ENCODE results near the gene GLRX2.
"Not testable (repeated sequence)": the region's sequence is repeated elsewhere in the genome, so short reads cannot be mapped to it uniquely, and the experiment has no call there.

GLRX2 gene

DNA sequence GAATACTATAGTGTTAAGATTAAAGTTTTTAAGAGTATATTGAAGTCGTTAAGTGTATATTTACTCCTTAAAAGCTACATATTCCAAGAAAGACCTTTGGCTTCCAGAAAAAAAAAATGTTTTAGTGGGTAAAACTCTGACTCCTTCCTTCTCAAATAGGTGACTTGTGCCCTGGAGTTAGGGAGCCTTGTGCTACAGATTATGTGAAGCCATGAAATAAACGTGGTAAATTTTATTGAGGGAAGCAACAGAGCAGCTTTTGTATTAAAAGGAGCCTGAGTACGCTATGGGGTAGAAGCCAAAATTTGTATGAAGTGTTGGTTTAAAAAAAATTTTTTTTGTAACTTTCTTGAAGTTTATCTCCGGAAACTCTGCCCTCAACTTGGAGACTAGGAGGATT, 44.8 kb downstream of the GLRX2 start:
- DNase-seq, result no peak

DNA sequence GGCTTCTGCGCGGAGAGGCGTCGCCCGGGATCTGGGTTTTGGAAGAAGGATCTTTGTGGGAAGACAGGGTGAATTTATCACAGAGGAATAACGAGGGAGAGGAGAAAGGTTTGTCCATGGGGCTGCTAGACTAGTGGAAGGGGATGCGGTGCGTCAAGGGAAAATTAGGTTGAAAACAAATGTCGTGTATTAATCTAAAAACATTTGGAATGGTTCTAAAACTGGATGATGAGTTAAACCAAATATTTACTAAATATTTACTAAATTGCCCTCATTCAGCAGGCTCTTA, 45.2 kb downstream of the GLRX2 start:
- no peak for DNase-seq

DNA sequence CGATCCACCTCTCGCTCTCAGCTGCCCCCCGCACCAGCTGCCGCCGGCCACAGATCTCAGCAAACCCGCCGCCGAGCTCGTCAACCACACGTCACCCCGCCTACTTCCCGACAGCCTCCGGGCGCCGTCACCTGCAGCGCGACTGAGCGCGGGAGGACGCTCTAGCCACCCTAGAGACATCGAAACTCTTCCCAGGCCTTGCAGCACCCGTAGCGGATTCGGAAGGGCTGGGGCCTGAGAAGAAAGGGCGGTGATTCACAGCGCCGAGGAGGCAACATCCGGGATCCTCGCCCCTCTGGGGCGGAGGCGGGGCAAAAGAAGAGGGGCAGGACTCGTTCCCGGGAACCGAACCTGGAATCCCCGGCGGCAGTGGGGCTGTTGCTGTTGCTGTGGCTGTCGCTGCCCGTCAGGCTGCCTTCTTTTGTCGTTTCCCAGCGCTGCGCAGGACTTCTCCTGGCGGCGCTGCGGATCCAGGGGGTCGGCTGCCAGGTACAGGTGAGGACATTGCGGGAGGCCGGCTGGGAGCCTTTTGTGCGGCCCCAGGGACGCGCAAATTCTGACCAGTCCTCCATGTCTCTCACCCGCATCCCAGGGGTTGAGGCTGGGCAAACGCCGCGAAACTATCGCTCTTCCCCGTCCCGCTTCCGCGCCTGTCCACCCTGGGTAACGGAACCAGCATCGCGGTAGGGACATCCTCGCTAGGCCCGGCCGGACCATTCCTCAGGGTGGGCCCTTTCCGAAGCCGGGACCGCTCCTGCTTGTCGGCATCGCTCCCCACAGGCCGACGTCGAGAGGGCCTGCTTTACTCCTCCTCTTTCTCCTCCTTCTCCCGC, 45.7 kb downstream of the GLRX2 start, which contains the start of the genes RO60 and UCHL5:
Gene RO60 (plus strand): TSS at position 331 of the 833 bp plus-strand sequence. CDS start 9,443 bp downstream, outside the sequence.
Gene UCHL5 (minus strand): TSS at position 79 of the 833 bp plus-strand sequence. CDS start 100 bp downstream, outside the sequence.
- DNase-seq, result peak; percentile 80

DNA sequence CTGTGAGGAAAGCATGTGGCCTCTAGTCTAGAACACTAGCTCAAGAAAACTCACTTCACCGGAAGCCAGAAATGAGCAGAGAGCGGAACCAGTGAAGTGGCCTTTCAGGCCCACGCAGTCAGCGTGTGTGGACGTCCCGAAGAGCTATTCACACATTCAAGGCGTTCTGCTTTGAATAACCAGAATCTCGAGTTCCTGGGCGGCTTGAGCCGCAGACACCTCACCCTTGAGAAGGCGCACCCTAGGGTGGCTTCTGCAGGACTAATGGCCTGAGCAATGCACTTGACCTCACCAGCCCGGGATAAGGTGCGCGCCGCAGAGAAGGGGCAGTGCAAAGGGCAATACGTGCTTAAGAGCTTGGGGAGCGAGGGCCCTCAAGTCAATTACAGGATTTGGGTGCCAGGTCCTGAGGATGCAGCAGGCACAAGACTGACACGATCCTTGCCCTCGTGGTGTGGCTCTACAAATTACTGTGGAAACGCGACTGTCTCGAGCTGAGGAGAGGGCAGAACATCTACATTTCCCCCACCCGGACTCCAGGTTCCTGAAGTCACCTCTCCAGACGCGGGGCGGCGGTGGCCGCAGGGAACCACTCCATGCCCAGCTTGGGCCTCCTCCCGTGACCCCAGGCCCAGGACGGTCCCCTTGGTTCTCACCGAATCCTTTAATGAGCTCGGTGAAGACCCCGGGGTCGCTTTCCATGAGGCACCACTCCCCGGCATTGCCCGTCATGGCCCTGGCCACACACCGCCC, 46.5 kb downstream of the GLRX2 start:
- DNase-seq, result no peak

DNA sequence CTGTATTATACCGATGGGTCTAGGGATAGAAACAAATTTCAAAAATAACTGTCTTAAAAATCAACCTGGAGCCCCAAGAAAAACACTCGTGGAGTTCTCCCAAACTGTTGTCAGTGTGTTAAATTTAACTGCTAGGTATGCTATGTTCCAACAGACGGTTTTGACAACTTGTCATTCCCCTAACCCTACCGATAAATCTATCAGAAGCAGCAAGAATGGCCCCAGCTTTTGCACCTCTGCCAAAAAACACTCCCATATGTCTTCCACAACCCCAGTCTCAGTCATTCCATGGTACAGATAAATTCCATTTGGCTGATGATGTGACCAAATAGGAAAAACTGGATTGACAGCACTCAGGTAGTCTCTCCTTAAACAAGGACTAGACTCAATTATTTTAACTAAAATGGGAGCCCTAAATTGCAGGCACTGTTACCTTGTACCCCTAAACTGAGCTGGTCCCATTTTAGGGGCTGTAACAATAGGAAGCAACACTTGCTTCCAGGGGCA, 51.0 kb downstream of the GLRX2 start:
- DNase-seq, result no peak

DNA sequence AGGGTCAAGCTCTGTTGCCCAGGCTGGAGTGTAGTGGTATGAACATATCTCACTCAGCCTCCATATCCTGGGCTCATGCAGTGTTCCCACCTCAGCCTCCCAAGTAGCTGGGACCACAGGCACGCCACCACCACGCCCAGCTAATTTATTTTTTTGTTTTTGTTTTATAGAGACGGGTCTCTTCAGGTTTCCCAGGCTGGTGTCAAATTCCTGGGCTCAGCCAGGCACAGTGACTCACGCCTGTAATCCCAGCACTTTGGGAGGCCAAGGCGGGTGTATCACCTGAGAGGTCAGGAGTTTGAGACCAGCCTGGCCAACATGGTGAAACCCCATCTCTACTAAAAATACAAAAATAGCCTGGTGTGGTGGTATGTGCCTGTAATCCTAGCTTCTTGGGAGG, 56.3 kb downstream of the GLRX2 start:
- not testable (repeated sequence) for DNase-seq
